GM23338 (cell line): Measurements from ENCODE around the gene BMPER. TPM values are rescaled to one million over a fixed set of nuclear protein-coding genes. Genes with fewer than 3 reads are reported as not detected.

Experiments used
- ATAC-seq: fragments of 200-7000 bp; cut with Tn5 transposase; 3 replicates; pipeline ENCODE4 v1.9.1; 2020
- DNase-seq: peaks from one replicate; pipeline ENCODE4 v3.0.0-alpha.2; 2015; ENCODE audit warnings: low spot score
- H2AFZ ChIP-seq: fragments of 200-600 bp; sonication (generic); 2 replicates; pipeline ENCODE4 v1.8.0; 2016; ENCODE audit warnings: antibody characterized with exemption, mild to moderate bottlenecking, moderate library complexity
- H3F3A ChIP-seq: fragments of 200-600 bp; sonication (generic); replicated peaks from 2 replicates; pipeline ENCODE4 v1.8.0; 2017; ENCODE audit warnings: antibody characterized with exemption, mixed run types, low read depth
- H3K27ac ChIP-seq: fragments of 200-600 bp; sonication (generic); 2 replicates; pipeline ENCODE4 v1.6.1; 2016; ENCODE audit warnings: low read depth
- H3K27me3 ChIP-seq: fragments of 200-600 bp; sonication (generic); 2 replicates; pipeline ENCODE4 v1.8.0; 2016; ENCODE audit warnings: mild to moderate bottlenecking, mixed run types, moderate library complexity; ENCODE audit not compliant: insufficient read depth
- H3K36me3 ChIP-seq: fragments of 200-600 bp; sonication (generic); 2 replicates; pipeline ENCODE4 v1.8.0; 2016; ENCODE audit warnings: mild to moderate bottlenecking; ENCODE audit not compliant: insufficient read depth
- H3K4me1 ChIP-seq: fragments of 200-600 bp; sonication (generic); 2 replicates; pipeline ENCODE4 v1.8.0; 2016; ENCODE audit warnings: mild to moderate bottlenecking, moderate library complexity; ENCODE audit not compliant: insufficient read depth
- H3K4me2 ChIP-seq: fragments of 200-600 bp; sonication (generic); 2 replicates; pipeline ENCODE4 v1.7.1; 2017; ENCODE audit warnings: mixed run types
- H3K4me3 ChIP-seq: fragments of 200-600 bp; sonication (generic); 2 replicates; pipeline ENCODE4 v1.6.1; 2016; ENCODE audit warnings: mixed run types
- H3K79me2 ChIP-seq: fragments of 200-600 bp; sonication (generic); replicated peaks from 2 replicates; pipeline ENCODE4 v1.8.0; 2017; ENCODE audit warnings: mild to moderate bottlenecking; ENCODE audit not compliant: insufficient read depth
- H3K9me2 ChIP-seq: fragments of 200-600 bp; sonication (generic); 2 replicates; pipeline ENCODE4 v1.8.0; 2017; ENCODE audit not compliant: insufficient read depth
- H4K20me1 ChIP-seq: fragments of 200-600 bp; sonication (generic); replicated peaks from 2 replicates; pipeline ENCODE4 v1.8.0; 2017; ENCODE audit warnings: mild to moderate bottlenecking; ENCODE audit not compliant: insufficient read depth
- H3K27ac Mint-ChIP-seq: 2 replicates; pipeline ENCODE4 v1.8.0; 2020; ENCODE audit warnings: inconsistent platforms, mild to moderate bottlenecking, moderate library complexity, mixed read lengths
- H3K27me3 Mint-ChIP-seq: 3 replicates; pipeline ENCODE4 v1.8.0; 2022; ENCODE audit warnings: low read depth, mild to moderate bottlenecking, moderate library complexity, mixed read lengths, inconsistent platforms; ENCODE audit not compliant: insufficient read depth, poor library complexity
- H3K36me3 Mint-ChIP-seq: 3 replicates; pipeline ENCODE4 v1.8.0; 2021; ENCODE audit warnings: low read depth, mild to moderate bottlenecking, inconsistent platforms, moderate library complexity, mixed read lengths
- H3K4me1 Mint-ChIP-seq: 3 replicates; pipeline ENCODE4 v1.8.0; 2020; ENCODE audit warnings: mild to moderate bottlenecking, inconsistent platforms, mixed read lengths
- H3K4me3 Mint-ChIP-seq: 3 replicates; pipeline ENCODE4 v1.8.0; 2021; ENCODE audit warnings: moderate library complexity, mild to moderate bottlenecking, inconsistent platforms, mixed read lengths
- H3K9me3 Mint-ChIP-seq: 3 replicates; pipeline ENCODE4 v1.8.0; 2020; ENCODE audit warnings: moderate library complexity, mild to moderate bottlenecking, inconsistent platforms, mixed read lengths
- CREB1 ChIP-seq: fragments of 250-450 bp; sonication (Bioruptor Pico); IDR thresholded peaks from 2 replicates; pipeline ENCODE4 v1.5.0; 2020; ENCODE audit warnings: low read depth, mild to moderate bottlenecking, moderate library complexity
- CTCF ChIP-seq, 2 experiments: fragments of 200-600 bp in 1 of 2; sonication (generic) in 1 of 2; conservative IDR thresholded peaks; 2 replicates each; pipeline versions ENCODE4 v1.5.1 to v1.6.1; 2016 to 2017; ENCODE audit warnings: antibody characterized with exemption in 2 of 2, low read depth in 2 of 2, mild to moderate bottlenecking in 2 of 2, moderate library complexity in 1 of 2
- ETS1 ChIP-seq: IDR thresholded peaks from 2 replicates; pipeline ENCODE4 v1.6.1; 2016; ENCODE audit warnings: antibody characterized with exemption
- EZH2 ChIP-seq: fragments of 200-600 bp; sonication (generic); IDR thresholded peaks from one replicate; pipeline ENCODE4 v1.8.0; 2017; ENCODE audit warnings: antibody characterized with exemption, mild to moderate bottlenecking, low read depth; ENCODE audit not compliant: unreplicated experiment
- JUNB ChIP-seq: IDR thresholded peaks from one replicate; pipeline ENCODE4 v1.6.1; 2016; ENCODE audit warnings: antibody characterized with exemption; ENCODE audit not compliant: unreplicated experiment
- NANOG ChIP-seq: IDR thresholded peaks from 2 replicates; pipeline ENCODE4 v1.6.1; 2016; ENCODE audit warnings: antibody characterized with exemption, borderline replicate concordance
- POLR2AphosphoS5 ChIP-seq: IDR thresholded peaks from 2 replicates; pipeline ENCODE4 v1.6.1; 2016; ENCODE audit warnings: antibody characterized with exemption, low read depth
- STAT1 ChIP-seq: IDR thresholded peaks from one replicate; pipeline ENCODE4 v1.6.1; 2016; ENCODE audit warnings: antibody characterized with exemption; ENCODE audit not compliant: unreplicated experiment
- ZNF114 ChIP-seq: fragments of 250-450 bp; sonication (Bioruptor Pico); IDR thresholded peaks from 2 replicates; pipeline ENCODE4 v1.5.0; 2020; ENCODE audit warnings: mild to moderate bottlenecking, moderate library complexity
- ZNF331 ChIP-seq: fragments of 250-450 bp; sonication (Bioruptor Pico); IDR thresholded peaks from 2 replicates; pipeline ENCODE4 v1.5.0; 2020; ENCODE audit warnings: low read depth, mild to moderate bottlenecking, moderate library complexity
- polyA plus RNA-seq: library from polyadenylated mRNA; unstranded; fragments of >200 nt; fragmentation: Nextera tagmentation; extraction: Ambion mirVana; gene quantifications from 2 replicates; pipeline ENCODE4 v1.2.1, GENCODE V29; 2016
- total RNA-seq: library from RNA; depleted of rRNA; stranded (reverse); fragments of >200 nt; shearing (Covaris generic); gene quantifications from 2 replicates; pipeline ENCODE4 v1.2.3, GENCODE V29; 2014

Gene BMPER
- total and polyA plus RNA-seq, 2 experiments from 2014 or later = 0.53 to 1.4 TPM

DNA sequence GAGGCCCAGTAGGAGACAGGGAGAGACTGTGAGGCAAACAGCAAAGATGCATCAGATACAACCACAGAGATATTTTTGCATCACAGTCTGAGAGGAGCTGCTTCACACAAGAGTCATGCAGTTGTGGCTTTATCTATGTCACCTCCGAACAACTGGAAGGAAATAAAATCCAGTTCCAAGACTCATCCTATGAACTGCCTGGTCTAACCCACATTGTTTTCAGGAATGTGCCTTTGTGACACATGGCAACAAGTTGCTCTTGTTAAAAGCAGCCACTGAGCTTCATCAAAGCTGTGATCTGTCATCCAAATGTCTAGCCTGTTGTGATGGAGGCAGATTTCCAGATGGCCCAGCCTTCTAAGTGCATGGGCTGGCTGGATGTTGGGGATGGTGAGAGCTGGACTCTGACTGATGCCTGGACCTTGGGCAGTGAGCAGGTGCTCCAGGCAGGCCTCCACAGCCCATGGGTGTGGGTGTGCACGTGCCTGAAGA is 255.0 kb downstream of the BMPER start (continued):
- TF ChIP-seq EZH2 (no peak), JUNB (no peak), ZNF331 (CRISPR knock-in tag) (no peak), CTCF (conservative IDR thresholded peaks at IDR 0.05; ENCODE audit: low read depth in 2 of 2) (no peak), CREB1 (CRISPR knock-in tag) (no peak), NANOG (no peak)

DNA sequence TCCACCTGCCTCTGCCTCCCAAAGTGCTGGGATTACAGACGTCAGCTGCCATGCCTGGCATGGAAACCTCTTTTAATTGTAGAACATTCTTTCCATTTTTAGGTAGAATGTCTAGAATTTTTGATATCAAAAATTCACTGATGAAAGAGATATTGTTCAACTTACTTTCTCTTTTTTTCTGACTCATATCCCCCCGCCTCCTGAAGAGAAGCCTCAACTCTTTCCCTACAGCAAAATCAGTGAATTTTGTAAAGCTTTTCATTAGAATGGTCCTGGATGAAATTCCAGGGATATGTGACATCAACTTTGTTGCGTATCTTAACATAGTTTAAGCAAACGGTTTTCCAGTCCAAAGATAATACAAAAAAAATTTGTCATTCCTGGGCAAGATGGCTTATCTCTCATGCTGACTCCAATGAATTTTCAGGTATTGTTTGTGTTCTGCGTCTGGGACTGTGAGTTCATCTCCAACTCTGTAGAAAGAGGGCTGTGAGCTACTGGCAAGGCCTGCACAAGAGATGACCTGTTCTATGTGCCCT is 256.8 kb downstream of the BMPER start:
- Histone ChIP-seq H3K4me3 (no peak overlapping the region), H4K20me1 (no peaks in the 10 kb centered on the region), H3F3A (no peaks in the 10 kb centered on the region), H3K27me3 (no peaks in the 10 kb centered on the region), H3K4me2 (no peak overlapping the region), H3K27ac (no peak overlapping the region), H3K9me2 (peaks cover 4% of the 10 kb centered on the region; the same call in 1 of the 2 replicates), H3K79me2 (no peaks in the 10 kb centered on the region), H3K36me3 (no peaks in the 10 kb centered on the region), H3K4me1 (no peaks in the 10 kb centered on the region), H2AFZ (0 out of 2 replicates have a peak overlapping the region, but pooled peaks have one; percentile 18)
- no peak for ATAC-seq
- H3K9me3 Mint-ChIP-seq = no peaks in the 10 kb centered on the region; the same call in 2 of the 3 replicates
- DNase-seq = no peak
- H3K4me3 Mint-ChIP-seq = no peak overlapping the region
- H3K27me3 Mint-ChIP-seq = peaks cover 3% of the 10 kb centered on the region
- no peak overlapping the region for H3K27ac Mint-ChIP-seq
- peaks cover 2% of the 10 kb centered on the region; the same call in 1 of the 3 replicates for H3K4me1 Mint-ChIP-seq
- TF ChIP-seq ZNF331 (CRISPR knock-in tag) (no peak), CREB1 (CRISPR knock-in tag) (no peak), NANOG (no peak)
- no peaks in the 10 kb centered on the region for H3K36me3 Mint-ChIP-seq

DNA sequence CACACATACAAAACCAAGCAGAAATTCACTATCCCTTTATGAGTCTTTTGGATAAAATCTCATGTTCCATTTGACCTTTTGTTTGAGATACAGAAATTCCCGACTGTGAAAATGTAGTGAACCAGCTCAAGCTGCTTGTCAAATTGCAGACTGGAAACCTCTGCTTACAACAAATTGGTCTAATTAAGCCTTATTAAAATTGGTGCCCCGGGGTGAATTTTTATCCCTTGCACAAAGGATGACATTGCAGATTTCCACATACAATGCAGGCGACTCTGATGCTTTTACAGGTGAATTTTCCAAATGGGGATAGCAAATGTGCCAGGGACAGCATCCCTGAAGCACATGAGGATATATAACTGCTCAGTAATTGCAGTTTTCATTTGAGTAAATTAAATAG is 257.3 kb downstream of the BMPER start:
- H3K9me3 Mint-ChIP-seq = no peaks in the 10 kb centered on the region; the same call in 2 of the 3 replicates
- no peaks in the 10 kb centered on the region for H3K79me2 ChIP-seq
- H3K4me3 ChIP-seq = no peak overlapping the region
- ATAC-seq = no peak
- no peaks in the 10 kb centered on the region for H3K4me1 ChIP-seq
- H3K4me3 Mint-ChIP-seq = no peak overlapping the region
- peaks cover 4% of the 10 kb centered on the region; the same call in 1 of the 2 replicates for H3K9me2 ChIP-seq
- no peaks in the 10 kb centered on the region for H3K27me3 ChIP-seq
- H3F3A ChIP-seq = no peaks in the 10 kb centered on the region
- no peak overlapping the region for H3K27ac Mint-ChIP-seq
- H3K36me3 ChIP-seq = no peaks in the 10 kb centered on the region
- no peaks in the 10 kb centered on the region for H4K20me1 ChIP-seq
- no peak overlapping the region for H3K4me2 ChIP-seq
- peaks cover 2% of the 10 kb centered on the region; the same call in 1 of the 3 replicates for H3K4me1 Mint-ChIP-seq
- H3K36me3 Mint-ChIP-seq = no peaks in the 10 kb centered on the region
- no peak overlapping the region for H3K27ac ChIP-seq
- no peak for DNase-seq
- H2AFZ ChIP-seq = 0 out of 2 replicates have a peak overlapping the region, but pooled peaks have one; percentile 18
- peaks cover 3% of the 10 kb centered on the region for H3K27me3 Mint-ChIP-seq
- TF ChIP-seq STAT1 (no peak), EZH2 (no peak), CREB1 (CRISPR knock-in tag) (no peak), JUNB (no peak), ZNF114 (no peak), ZNF331 (CRISPR knock-in tag) (no peak), POLR2AphosphoS5 (no peak), ETS1 (no peak)
